HG02798 (cell line): ENCODE data around the gene IKBIP.
"Not testable (repeated sequence)": the region's sequence is repeated elsewhere in the genome, so short reads cannot be mapped to it uniquely, and the experiment has no call there.

Experiments
- ATAC-seq: cut with Tn5 transposase; IDR thresholded peaks from one replicate; pipeline ENCODE4 v1.9.1; 2021; ENCODE audit warnings: mild to moderate bottlenecking; ENCODE audit not compliant: unreplicated experiment, poor library complexity

The IKBIP gene

DNA sequence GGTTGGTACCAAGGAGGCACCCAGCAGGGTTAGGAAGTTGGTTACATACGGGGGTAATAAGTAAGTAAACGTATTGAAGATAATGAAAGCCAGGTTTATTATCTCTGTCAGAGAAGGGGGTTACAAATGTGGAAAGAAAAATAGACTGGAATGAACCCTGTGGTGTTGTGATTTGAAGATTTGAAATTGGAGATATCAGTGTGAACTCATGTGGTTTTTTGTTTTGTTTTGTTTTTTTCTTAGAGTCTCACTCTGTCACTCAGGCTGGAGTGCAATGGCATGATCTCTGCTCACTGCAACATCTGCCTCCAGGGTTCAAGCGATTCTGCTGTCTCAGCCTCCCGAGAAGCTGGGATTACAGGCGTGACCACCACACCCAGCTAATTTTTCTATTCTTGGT lies 65.2 kb downstream of the IKBIP start:
- no peak for ATAC-seq

DNA sequence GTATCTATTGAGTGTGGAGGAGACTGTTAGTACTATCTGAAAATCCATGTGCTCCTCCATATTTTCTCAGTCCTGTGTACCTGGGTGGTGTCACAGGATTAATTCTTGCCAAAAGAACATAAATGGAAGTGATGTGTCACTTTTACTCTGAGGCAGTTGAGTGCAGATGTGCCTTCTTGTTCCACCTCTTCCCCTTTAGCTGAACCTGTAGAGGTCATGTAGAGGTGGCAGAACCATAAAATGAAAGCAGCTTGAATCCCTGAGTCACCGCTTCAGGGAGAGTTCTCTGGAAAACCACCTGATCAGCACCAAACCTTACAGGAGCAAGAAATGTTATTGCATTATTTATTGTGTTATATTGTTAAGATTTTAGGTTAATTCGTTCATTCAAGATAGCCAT lies 65.8 kb downstream of the IKBIP start:
- no peak for ATAC-seq

DNA sequence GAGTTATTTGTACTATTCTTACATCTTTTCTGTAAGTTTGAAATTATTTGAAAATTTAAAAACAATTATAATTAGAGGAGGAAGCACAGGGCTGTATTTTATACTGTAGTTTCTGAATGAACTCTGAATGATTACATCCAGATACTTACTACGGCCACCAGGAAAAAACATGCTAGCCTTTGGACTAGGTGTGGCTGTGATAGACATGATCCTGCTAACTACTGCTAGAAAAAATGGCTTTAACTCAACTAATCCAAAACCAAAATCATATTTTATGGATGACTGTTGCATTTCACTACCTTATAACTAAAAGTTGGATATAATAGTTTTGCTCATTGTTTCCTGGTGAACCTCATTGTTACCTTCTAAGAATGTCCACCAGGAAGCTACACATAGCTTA lies 66.2 kb downstream of the IKBIP start:
- ATAC-seq, result no peak

DNA sequence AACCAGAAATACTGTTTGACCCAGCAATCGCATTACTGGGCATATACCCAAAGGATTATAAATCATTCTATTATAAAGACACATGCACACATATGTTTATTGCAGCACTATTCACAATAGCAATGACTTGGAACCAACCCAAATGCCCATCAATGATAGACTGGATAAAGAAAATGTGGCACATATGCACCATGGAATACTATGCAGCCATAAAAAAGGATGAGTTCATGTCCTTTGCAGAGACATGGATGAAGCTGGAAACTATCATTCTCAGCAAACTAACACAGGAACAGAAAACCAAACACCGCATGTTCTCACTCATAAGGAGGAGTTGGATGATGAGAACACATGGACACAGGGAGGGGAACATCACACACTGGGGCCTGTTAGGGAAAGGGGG lies 67.8 kb downstream of the IKBIP start:
- not testable (repeated sequence) for ATAC-seq

DNA sequence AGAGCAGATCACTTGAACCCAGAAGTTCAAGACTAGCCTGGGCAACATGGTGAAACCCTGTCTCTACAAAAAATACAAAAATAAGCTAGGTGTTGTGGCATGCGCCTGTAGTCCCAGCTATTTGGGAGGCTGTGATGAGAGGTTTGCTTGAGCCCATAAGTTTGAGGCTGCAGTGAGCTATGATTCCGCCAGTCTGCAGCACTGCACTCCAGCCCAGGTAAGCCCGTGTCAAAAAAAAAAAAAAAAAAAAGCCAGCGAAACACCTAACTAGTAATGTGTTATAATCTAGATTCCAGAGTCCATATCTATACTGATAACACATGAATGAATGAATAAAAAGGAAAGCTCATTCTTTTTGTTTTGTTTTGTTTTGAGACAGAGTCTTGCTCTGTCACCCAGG lies 69.6 kb downstream of the IKBIP start:
- no peak for ATAC-seq
